ENCODE measurements around the gene C12orf50. TPM values are rescaled to one million over a fixed set of nuclear protein-coding genes. Genes with fewer than 3 reads are reported as not detected.

The C12orf50 gene
- total and polyA plus RNA-seq, 9 of the 15 experiments (the other 6 are each of a cell fraction or from before 2014, with no cell fraction given), result 0.07 to 0.14 (median 0.11) TPM; not detected in 6

DNA sequence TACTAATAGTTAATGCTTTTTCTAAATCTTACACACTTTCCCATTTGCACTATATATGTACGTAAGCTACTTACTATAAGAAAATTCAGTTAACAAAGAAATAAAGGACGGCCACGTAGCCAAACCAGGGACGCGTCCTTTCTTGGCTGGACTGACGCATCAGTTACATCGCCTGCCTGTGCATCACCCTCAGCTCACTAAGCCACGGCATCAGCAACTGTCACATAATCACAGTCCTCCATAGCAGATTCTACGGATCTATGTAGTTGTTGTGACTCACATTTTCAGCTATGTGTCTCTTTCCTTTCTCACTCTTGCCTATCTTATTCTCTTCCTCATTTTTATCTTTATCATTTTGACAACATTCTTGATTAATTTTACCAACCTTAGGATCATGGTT, 38.1 kb upstream of the C12orf50 start:
- FAIRE-seq (no peak), DNase-seq (ENCODE audit: extremely low read depth in 1 of 4, low spot score in 3 of 4) (no peak), ATAC-seq (no peak)
- Histone ChIP-seq H3K4me1 (replicated peaks in 1 of 2; ENCODE audit: control insufficient read depth in 2 of 2, insufficient read depth in 2 of 2, low read length in 2 of 2) (no peaks in the 10 kb centered on the region), H3K4me2 (ENCODE audit: insufficient read depth, low read length) (no peak overlapping the region), H3K4me3 (no peak overlapping the region), H3K9me1 (ENCODE audit: control insufficient read depth, insufficient read depth, low read length) (no peaks in the 10 kb centered on the region), H3K9ac (ENCODE audit: insufficient read depth in 1 of 2, low read depth in 2 of 2, low read length in 2 of 2) (no peak overlapping the region), H3K36me3 (ENCODE audit: control insufficient read depth, insufficient read depth, low read length) (peaks cover 33% of the 10 kb centered on the region), H3K27ac (ENCODE audit: extremely low read depth, low read depth, low read length) (no peak overlapping the region), H2AFZ (ENCODE audit: low read depth, low read length) (no peak overlapping the region), H3K9me3 (replicated peaks; ENCODE audit: control insufficient read depth, insufficient read depth, low read depth, low read length) (no peaks in the 10 kb centered on the region), H3K79me2 (ENCODE audit: control insufficient read depth, insufficient read depth, low read length) (no peaks in the 10 kb centered on the region), H3K27me3 (ENCODE audit: control insufficient read depth in 2 of 2, insufficient read depth in 2 of 2, low read length in 2 of 2) (no peaks in the 10 kb centered on the region), H4K20me1 (replicated peaks; ENCODE audit: control insufficient read depth, insufficient read depth, low read length) (no peaks in the 10 kb centered on the region)
- POLR2A ChIA-PET, result no interaction called here
- 91% methylated on average over 9 of the region's 9 CpGs for WGBS (ENCODE audit: insufficient coverage, low coverage, missing lambda C conversion rate)
- intact Hi-C loops (cut with micrococcal nuclease), result no loop called here
- CTCF ChIA-PET (ENCODE audit: low intra/inter-chr PET ratio), result no interaction called here
- BruUV-seq (replicated peaks), result no TSS peak
- in situ Hi-C loops (cut with MboI), result no loop called here
- TF ChIP-seq, protein P1, sequence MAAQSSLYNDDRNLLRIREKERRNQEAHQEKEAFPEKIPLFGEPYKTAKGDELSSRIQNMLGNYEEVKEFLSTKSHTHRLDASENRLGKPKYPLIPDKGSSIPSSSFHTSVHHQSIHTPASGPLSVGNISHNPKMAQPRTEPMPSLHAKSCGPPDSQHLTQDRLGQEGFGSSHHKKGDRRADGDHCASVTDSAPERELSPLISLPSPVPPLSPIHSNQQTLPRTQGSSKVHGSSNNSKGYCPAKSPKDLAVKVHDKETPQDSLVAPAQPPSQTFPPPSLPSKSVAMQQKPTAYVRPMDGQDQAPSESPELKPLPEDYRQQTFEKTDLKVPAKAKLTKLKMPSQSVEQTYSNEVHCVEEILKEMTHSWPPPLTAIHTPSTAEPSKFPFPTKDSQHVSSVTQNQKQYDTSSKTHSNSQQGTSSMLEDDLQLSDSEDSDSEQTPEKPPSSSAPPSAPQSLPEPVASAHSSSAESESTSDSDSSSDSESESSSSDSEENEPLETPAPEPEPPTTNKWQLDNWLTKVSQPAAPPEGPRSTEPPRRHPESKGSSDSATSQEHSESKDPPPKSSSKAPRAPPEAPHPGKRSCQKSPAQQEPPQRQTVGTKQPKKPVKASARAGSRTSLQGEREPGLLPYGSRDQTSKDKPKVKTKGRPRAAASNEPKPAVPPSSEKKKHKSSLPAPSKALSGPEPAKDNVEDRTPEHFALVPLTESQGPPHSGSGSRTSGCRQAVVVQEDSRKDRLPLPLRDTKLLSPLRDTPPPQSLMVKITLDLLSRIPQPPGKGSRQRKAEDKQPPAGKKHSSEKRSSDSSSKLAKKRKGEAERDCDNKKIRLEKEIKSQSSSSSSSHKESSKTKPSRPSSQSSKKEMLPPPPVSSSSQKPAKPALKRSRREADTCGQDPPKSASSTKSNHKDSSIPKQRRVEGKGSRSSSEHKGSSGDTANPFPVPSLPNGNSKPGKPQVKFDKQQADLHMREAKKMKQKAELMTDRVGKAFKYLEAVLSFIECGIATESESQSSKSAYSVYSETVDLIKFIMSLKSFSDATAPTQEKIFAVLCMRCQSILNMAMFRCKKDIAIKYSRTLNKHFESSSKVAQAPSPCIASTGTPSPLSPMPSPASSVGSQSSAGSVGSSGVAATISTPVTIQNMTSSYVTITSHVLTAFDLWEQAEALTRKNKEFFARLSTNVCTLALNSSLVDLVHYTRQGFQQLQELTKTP (IDR thresholded peaks at IDR 0.05; ENCODE audit: low read depth in 1 of 2, partially characterized antibody in 2 of 2), result no peak
- no peak for TF ChIP-seq ZNF717 (CRISPR knock-in tag; IDR thresholded peaks at IDR 0.05)
- no peak for TF ChIP-seq ZNF212 (CRISPR knock-in tag; IDR thresholded peaks at IDR 0.05)
- TF ChIP-seq POLR2AphosphoS2 (IDR thresholded peaks at IDR 0.05; ENCODE audit: low read length), result no peak
- no peak for TF ChIP-seq EP300 (IDR thresholded peaks at IDR 0.05; ENCODE audit: low read length)
- no peak for TF ChIP-seq TBP (optimal IDR thresholded peaks at IDR 0.05; ENCODE audit: low read depth, low read length)
- TF ChIP-seq ARNT (IDR thresholded peaks at IDR 0.05), result no peak
- TF ChIP-seq RBFOX2 (IDR thresholded peaks at IDR 0.05; ENCODE audit: low read depth, low read length), result no peak
- TF ChIP-seq XRCC4 (IDR thresholded peaks at IDR 0.05; ENCODE audit: extremely low read depth, insufficient read depth, insufficient read length), result no peak
- no peak for TF ChIP-seq ZNF644 (tag; IDR thresholded peaks at IDR 0.05; ENCODE audit: low read depth)
- no peak for TF ChIP-seq STAT5A (IDR thresholded peaks at IDR 0.05; ENCODE audit: borderline replicate concordance, low read length)
- TF ChIP-seq ZNF76 (CRISPR knock-in tag; IDR thresholded peaks at IDR 0.05; ENCODE audit: borderline replicate concordance), result no peak
- no peak for TF ChIP-seq TSC22D4 (tag; IDR thresholded peaks at IDR 0.05)
- no peak for TF ChIP-seq NCOR1 (IDR thresholded peaks at IDR 0.05)
- no peak for TF ChIP-seq EP400 (IDR thresholded peaks at IDR 0.05)
- TF ChIP-seq, protein P2, sequence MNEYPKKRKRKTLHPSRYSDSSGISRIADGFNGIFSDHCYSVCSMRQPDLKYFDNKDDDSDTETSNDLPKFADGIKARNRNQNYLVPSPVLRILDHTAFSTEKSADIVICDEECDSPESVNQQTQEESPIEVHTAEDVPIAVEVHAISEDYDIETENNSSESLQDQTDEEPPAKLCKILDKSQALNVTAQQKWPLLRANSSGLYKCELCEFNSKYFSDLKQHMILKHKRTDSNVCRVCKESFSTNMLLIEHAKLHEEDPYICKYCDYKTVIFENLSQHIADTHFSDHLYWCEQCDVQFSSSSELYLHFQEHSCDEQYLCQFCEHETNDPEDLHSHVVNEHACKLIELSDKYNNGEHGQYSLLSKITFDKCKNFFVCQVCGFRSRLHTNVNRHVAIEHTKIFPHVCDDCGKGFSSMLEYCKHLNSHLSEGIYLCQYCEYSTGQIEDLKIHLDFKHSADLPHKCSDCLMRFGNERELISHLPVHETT (CRISPR knock-in tag; conservative IDR thresholded peaks at IDR 0.05 in 1 of 2, IDR thresholded peaks at IDR 0.05 in 1 of 2), result no peak
